ENCODE results near the gene ARID1B.
A peak's percentile ranks its signal among the peaks of the same experiment; 100 is the strongest.

ARID1B gene

DNA sequence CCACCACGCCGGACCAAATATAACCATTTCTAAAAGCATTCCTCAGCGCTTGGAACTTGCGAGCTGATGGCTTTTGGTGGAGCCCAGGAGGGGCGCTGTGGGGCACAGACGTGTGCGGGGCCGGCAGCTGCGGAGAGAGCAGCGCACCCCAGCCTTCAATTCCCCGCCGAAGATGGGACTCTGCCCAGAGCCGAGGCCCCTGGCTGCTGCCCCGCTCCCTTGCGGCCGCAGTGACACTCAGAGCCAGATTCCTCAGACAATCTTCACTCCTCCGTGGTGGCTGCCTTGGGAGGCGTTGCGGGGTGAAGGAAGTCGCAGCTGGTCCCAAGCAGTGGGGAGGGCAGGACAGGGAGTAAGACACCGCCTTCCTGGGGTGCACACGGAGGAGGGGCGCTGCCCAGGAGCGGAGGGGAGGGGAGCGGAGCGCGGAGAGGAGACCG, 458.4 kb downstream of the ARID1B start:
- H3K4me3 ChIP-seq (ENCODE audit: low read depth, low read length) = peak overlapping the region; percentile 32
- TF ChIP-seq, protein P1, sequence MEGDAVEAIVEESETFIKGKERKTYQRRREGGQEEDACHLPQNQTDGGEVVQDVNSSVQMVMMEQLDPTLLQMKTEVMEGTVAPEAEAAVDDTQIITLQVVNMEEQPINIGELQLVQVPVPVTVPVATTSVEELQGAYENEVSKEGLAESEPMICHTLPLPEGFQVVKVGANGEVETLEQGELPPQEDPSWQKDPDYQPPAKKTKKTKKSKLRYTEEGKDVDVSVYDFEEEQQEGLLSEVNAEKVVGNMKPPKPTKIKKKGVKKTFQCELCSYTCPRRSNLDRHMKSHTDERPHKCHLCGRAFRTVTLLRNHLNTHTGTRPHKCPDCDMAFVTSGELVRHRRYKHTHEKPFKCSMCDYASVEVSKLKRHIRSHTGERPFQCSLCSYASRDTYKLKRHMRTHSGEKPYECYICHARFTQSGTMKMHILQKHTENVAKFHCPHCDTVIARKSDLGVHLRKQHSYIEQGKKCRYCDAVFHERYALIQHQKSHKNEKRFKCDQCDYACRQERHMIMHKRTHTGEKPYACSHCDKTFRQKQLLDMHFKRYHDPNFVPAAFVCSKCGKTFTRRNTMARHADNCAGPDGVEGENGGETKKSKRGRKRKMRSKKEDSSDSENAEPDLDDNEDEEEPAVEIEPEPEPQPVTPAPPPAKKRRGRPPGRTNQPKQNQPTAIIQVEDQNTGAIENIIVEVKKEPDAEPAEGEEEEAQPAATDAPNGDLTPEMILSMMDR (IDR thresholded peaks at IDR 0.05; ENCODE audit: low read depth, low read length) = peak; percentile 78
- peak; percentile 27 for DNase-seq (ENCODE audit: low read depth, low spot score)
- in situ Hi-C loops (cut with HindIII; ENCODE audit: low sequenced_read_pairs) = no loop called here

DNA sequence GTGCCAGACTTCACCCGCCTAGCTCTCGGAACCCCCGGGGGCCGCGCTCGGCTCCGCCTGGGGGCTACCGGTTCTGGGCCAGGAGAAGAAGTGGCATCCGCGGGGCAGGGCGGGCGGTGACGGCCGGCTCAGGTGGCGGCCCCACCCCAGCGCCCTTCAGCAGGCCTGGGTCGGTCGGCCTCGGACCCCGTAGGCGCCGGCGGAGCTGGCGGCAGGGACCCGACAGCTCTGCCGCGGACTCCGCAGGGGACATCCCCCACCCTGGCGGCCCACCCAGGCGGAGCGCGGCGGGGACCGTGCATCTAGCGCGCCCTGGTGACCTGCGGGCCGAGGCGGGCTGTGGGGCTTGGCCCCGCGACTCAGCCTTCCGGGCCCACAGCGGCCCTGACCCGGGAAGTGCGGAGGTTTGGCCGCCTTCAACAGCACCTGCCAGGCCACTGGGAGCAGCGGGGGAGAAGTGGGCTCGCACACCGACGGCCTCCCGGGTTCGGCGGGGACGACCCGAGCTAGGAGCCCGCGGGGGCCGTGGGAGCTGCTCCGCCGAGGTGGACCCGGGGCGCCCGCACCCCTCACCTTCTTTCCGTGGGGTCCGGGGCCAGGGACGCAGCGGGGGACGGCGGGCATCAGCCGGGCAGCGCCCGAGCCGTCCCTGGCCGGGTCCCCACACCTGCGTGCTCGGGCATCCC, 459.0 kb downstream of the ARID1B start:
- TF ChIP-seq, protein P1 (IDR thresholded peaks at IDR 0.05; ENCODE audit: low read depth, low read length) = no peak
- H3K4me3 ChIP-seq (ENCODE audit: low read depth, low read length) = peak overlapping the region; percentile 32
- no peak for DNase-seq (ENCODE audit: low read depth, low spot score)
- in situ Hi-C loops (cut with HindIII; ENCODE audit: low sequenced_read_pairs) = no loop called here

DNA sequence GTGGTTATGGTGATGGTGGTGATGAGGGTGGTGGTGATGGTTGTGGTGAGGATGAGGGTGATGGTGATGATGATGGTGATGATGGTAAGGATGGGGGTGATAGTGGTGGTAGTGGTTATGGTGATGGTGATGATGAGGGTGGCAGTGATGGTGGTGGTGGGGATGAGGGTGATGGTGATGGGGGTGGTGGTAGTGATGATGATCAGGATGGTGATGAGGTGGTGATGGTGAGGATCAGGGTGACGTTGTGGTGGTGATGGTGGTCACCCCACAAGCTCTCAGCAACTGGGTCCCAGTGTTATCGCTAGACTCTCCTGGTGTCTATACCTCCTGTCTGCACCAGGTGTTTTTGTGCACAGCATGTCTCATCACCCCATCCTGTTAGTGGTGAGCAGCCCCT, 461.2 kb downstream of the ARID1B start:
- TF ChIP-seq, protein P1 (IDR thresholded peaks at IDR 0.05; ENCODE audit: low read depth, low read length) = no peak
- no peak overlapping the region for H3K4me3 ChIP-seq (ENCODE audit: low read depth, low read length)
- in situ Hi-C loops (cut with HindIII; ENCODE audit: low sequenced_read_pairs) = no loop called here
- DNase-seq (ENCODE audit: low read depth, low spot score) = no peak

DNA sequence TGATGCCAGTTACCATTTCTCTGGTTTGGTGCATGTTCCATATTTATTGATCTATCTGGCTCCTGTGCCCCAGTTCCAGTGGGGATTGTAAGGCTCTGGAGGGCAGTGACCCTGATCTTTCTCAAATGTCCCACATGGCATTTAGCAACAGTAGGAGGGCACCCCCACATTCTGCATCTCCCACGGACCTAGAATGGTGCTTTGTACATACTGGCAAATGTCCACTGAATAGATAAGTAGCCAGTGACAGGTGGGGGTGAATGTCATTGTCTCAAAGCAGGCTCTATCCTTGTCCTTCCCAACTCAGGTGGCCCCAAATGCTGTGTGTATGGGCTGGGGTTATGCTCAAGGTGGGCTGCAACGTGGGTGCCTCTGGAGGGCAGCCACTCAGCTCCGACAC, 462.0 kb downstream of the ARID1B start:
- in situ Hi-C loops (cut with HindIII; ENCODE audit: low sequenced_read_pairs) = no loop called here
- DNase-seq (ENCODE audit: low read depth, low spot score) = no peak
- TF ChIP-seq, protein P1 (IDR thresholded peaks at IDR 0.05; ENCODE audit: low read depth, low read length) = no peak
- no peak overlapping the region for H3K4me3 ChIP-seq (ENCODE audit: low read depth, low read length)

- in situ Hi-C loops (cut with HindIII; ENCODE audit: low sequenced_read_pairs) = no loop called here
- no peak overlapping the region for H3K4me3 ChIP-seq (ENCODE audit: low read depth, low read length)
- TF ChIP-seq, protein P1 (IDR thresholded peaks at IDR 0.05; ENCODE audit: low read depth, low read length) = no peak
- DNase-seq (ENCODE audit: low read depth, low spot score) = no peak
Observed at GRCh38 chr6:157239671-157240058, 462.5 kb downstream of the ARID1B start.

GRCh38 chr6:157240059-157240959, 463.1 kb downstream of the ARID1B start:
- TF ChIP-seq, protein P1 (IDR thresholded peaks at IDR 0.05; ENCODE audit: low read depth, low read length) = no peak
- in situ Hi-C loops (cut with HindIII; ENCODE audit: low sequenced_read_pairs) = no loop called here
- H3K4me3 ChIP-seq (ENCODE audit: low read depth, low read length) = no peak overlapping the region
- DNase-seq (ENCODE audit: low read depth, low spot score) = peak; percentile 34
